T-helper 22 cell (primary cell): ENCODE measurements around the gene BEGAIN.

Source experiments
- DNase-seq: peaks from one replicate; pipeline ENCODE4 v3.0.0-alpha.2; 2020; ENCODE audit warnings: low read depth

BEGAIN gene

GRCh38 chr14:100601064-100601463 lies 13.8 kb upstream of the BEGAIN start:
- DNase-seq = no peak

GRCh38 chr14:100599981-100600380 lies 12.8 kb upstream of the BEGAIN start:
- DNase-seq = no peak

- DNase-seq = no peak
These were observed 7.4 kb upstream of the BEGAIN start for GRCh38 chr14:100594625-100594951.

- no peak for DNase-seq
These were observed 6.8 kb upstream of the BEGAIN start for GRCh38 chr14:100593751-100594624.

GRCh38 chr14:100592972-100593371 lies 5.8 kb upstream of the BEGAIN start:
- no peak for DNase-seq

- no peak for DNase-seq
These were observed 5.3 kb upstream of the BEGAIN start for GRCh38 chr14:100592461-100592891.

GRCh38 chr14:100591453-100592371 lies 4.5 kb upstream of the BEGAIN start:
- DNase-seq = no peak

GRCh38 chr14:100590726-100591452 lies 3.7 kb upstream of the BEGAIN start:
- no peak for DNase-seq

- no peak for DNase-seq
These were observed 2.7 kb upstream of the BEGAIN start for GRCh38 chr14:100589760-100590469.

- no peak for DNase-seq
These were observed 2.0 kb upstream of the BEGAIN start for GRCh38 chr14:100589071-100589759.

GRCh38 chr14:100588671-100589070 lies 1.5 kb upstream of the BEGAIN start:
- DNase-seq = no peak

- DNase-seq = no peak
These were observed 670 bp upstream of the BEGAIN start for GRCh38 chr14:100587763-100588411.

GRCh38 chr14:100586403-100587085 lies 673 bp downstream of the BEGAIN start:
- no peak for DNase-seq

- DNase-seq = no peak
These were observed 1.1 kb downstream of the BEGAIN start for GRCh38 chr14:100586153-100586402.

- DNase-seq = no peak
These were observed 1.6 kb downstream of the BEGAIN start for GRCh38 chr14:100585448-100586152.

- no peak for DNase-seq
These were observed 2.9 kb downstream of the BEGAIN start for GRCh38 chr14:100584056-100585031.

GRCh38 chr14:100583245-100583644 lies 4.0 kb downstream of the BEGAIN start:
- no peak for DNase-seq

- DNase-seq = no peak
These were observed 4.6 kb downstream of the BEGAIN start for GRCh38 chr14:100582496-100583165.
